ENCODE measurements around the gene NFU1.

DNA sequence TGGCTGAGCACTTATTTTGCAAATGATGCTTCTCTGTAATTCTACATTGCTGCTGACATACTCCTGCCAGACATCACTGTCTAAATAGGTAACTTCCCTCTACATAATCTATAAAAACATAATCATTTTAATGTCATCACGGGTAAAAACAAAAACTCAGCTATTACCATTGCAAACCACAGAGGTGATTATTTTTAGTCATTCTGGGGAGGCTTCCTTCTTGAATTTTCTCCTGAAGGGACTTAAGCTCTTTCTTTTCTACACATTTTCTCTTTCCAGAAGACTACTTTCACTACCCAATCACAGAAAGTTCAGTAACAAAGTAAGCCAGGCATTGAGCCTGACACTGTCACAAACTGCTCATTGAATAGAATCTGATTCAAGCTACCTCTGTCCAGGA is 40.4 kb upstream of the NFU1 start:
- TF ChIP-seq, protein P1, sequence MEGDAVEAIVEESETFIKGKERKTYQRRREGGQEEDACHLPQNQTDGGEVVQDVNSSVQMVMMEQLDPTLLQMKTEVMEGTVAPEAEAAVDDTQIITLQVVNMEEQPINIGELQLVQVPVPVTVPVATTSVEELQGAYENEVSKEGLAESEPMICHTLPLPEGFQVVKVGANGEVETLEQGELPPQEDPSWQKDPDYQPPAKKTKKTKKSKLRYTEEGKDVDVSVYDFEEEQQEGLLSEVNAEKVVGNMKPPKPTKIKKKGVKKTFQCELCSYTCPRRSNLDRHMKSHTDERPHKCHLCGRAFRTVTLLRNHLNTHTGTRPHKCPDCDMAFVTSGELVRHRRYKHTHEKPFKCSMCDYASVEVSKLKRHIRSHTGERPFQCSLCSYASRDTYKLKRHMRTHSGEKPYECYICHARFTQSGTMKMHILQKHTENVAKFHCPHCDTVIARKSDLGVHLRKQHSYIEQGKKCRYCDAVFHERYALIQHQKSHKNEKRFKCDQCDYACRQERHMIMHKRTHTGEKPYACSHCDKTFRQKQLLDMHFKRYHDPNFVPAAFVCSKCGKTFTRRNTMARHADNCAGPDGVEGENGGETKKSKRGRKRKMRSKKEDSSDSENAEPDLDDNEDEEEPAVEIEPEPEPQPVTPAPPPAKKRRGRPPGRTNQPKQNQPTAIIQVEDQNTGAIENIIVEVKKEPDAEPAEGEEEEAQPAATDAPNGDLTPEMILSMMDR (conservative IDR thresholded peaks at IDR 0.05 in 1 of 2, IDR thresholded peaks at IDR 0.05 in 1 of 2; ENCODE audit: low read depth in 1 of 2, low read length in 2 of 2) = no peak
- no peak for TF ChIP-seq EZH2 (IDR thresholded peaks at IDR 0.05; ENCODE audit: low read length, missing control alignments)
